HG02763 (cell line): ENCODE results near the gene SMKR1.
"Not testable (repeated sequence)": the region's sequence is repeated elsewhere in the genome, so short reads cannot be mapped to it uniquely, and the experiment has no call there.

Experiments used
- ATAC-seq: cut with Tn5 transposase; IDR thresholded peaks from one replicate; pipeline ENCODE4 v1.9.1; 2021; ENCODE audit warnings: mild to moderate bottlenecking, moderate library complexity; ENCODE audit not compliant: unreplicated experiment

The SMKR1 gene

DNA sequence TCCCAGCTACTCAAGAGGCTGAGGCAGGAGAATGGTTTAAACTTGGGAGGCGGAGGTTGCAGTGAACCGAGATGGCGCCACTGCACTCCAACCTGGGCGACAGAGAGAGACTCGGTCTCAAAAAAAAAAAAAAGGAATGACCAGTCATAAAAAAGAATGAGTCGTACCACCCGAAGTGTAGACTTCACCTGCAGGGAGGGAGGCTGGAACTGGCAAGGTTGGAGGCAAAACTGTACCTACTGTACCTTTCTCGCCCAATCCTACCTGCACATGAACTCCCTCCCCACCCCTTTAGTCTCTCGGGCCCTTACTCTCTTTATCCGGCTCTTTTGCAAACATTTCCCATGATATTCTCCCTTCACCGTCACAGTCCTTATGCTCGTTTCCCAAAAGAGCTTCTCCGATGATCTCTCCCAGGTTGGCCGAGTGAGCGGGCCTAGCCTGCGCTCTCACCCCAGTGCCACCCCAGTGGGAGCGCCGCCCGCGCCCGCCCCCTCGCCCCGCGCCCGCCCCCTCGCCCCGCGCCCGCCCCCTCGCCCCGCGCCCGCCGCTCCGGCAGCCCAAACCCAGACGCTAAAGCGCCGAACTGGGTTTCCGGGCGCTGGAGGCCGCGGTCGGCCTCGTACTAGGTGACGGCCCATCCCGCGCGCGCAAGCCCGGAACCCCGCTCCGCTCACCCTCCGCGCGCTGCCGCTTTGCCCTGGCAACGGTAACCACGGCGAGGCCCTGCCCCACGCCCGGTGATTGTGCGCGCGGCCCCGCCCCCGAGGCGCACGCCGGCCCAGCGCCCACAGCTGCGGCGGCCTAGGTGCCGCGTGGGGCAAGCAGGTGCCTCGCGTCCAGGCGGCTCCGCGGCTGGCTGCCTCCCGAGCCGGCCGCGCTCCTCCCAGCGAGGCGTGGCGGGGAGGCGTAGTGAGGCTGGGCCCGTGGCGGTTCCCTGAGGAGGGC lies at the start of gene SMKR1:
TSS of gene SMKR1 (plus strand) at position 772 of the 948 bp plus-strand sequence. CDS start 294 bp downstream, outside the sequence.
- ATAC-seq, result peak; percentile 83

DNA sequence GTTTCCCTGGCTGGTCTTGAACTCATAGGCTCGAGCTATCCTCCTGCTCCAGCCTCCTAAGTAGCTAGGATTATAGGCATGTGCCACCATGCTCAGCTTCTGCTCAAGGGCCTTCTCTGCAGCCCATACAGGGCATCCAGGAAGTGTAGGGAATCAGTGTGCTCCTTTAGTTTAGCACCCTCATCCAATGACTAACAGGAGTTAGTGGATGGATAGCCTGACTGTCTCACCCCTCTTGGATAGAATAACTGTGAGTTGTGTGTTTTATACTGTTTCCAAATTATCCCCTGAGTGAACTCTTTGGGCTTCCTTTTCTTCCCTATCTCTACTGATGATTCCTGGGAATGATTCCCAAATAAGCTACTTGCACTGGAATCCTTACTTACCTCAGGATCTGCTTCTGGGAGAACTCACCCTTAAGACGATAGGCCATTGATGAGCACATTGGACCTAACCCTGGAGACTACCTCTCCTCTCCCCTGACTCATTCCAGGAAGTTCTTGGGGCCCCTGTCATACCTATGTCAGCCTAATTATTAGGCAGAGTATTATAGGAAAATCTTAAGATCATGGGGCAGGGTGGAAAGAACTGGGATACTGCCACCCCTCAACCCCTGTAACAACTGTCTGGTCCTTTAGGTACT lies 49.6 kb upstream of the SMKR1 start:
- no peak for ATAC-seq

DNA sequence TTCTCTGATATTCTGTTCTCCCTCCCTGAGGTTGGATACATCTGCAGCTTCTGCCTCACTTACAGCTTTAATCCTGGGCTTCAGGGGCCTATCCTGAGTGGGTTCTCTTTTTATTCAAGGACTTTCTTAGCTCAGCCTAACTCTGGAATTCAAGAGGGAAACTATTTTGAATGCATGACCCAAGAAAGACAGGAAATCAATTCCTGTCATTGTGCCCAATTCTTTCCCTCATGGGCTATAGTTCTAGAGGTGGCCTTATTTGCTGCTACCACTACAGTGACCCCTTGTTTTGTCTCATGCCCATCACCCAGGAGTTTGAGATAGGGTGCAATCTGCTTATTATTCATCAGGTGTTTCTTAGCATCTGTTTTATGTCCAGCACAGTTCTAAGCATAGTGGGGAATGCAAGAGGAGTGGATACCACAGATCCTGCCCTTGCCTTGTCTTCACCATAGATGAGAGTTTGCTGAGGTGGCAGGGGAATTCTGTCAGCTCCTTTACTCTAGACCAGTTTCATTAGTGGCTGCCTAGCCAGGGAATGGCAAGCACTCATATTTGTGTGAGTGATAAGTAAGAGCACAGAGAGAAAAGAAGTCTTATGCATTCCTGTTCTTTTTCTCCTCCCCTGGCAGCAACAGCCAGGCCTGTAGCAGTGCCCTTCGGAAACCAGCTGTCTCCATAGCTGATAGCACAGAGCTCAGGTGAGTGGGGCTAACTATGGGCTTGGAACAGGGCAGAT lies 48.7 kb upstream of the SMKR1 start:
- ATAC-seq, result no peak

GRCh38 chr7:129454249-129454551 lies 48.1 kb upstream of the SMKR1 start:
- ATAC-seq, result no peak

- no peak for ATAC-seq
Observed at GRCh38 chr7:129456421-129456820, 45.9 kb upstream of the SMKR1 start.

GRCh38 chr7:129457101-129457500 lies 45.2 kb upstream of the SMKR1 start:
- no peak for ATAC-seq

DNA sequence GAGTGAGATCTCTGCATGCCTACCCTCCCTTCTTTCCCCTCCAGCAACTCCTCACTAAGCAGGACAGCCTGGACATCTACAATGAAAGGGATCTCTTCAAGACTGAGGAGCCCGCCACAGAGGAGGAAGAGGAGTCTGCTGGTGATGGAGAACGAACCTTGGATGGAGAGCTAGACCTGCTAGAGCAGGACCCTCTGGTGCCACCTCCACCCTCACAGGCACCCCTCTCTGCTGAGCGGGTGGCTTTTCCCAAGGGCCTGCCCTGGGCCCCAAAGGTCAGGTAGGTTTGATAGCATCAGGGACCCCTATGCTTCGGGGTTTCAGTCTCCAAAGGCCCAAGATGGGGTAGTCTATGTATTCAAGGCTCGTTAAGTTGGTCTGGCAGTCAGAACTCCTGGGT lies 44.2 kb upstream of the SMKR1 start:
- no peak for ATAC-seq

GRCh38 chr7:129461809-129462208 lies 40.5 kb upstream of the SMKR1 start:
- no peak for ATAC-seq

DNA sequence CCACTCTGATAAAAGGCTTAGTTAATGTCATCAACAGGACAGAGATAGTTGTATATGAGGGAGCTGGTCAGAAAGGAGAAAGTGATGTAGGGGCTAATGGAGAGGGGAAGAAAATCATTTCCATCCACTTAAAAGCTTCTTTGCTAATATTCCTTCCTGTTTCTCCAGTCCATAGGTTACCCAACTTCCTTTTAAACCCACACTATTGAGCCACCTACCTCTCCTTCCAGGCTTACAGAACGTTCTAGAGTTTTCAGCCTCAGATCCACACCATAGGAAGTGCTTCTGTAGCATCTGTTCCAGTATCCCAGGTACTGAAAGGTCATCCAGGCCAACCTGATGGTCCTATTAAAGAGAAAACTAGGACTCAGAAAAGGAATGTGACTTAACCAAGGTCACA lies 39.9 kb upstream of the SMKR1 start:
- no peak for ATAC-seq

DNA sequence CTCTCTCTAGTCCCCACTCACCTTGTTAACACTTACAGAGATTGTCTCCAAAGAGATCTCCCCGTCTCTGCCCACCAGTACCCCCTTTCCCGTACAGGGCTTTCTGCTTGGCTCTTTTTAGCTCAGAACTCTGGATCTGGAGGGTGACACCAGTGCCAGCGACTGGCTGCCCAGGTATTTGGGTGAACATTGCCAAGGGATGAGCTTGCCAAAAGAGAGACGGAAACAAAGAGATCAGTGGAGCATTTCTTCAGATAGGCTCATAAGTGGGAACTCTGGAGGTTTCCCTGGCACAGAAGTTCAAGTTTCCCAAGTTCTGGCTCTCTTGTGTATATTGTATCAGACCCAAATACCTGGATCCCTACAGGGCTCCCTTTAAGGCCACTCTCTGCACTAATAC lies 38.1 kb upstream of the SMKR1 start:
- ATAC-seq, result no peak

DNA sequence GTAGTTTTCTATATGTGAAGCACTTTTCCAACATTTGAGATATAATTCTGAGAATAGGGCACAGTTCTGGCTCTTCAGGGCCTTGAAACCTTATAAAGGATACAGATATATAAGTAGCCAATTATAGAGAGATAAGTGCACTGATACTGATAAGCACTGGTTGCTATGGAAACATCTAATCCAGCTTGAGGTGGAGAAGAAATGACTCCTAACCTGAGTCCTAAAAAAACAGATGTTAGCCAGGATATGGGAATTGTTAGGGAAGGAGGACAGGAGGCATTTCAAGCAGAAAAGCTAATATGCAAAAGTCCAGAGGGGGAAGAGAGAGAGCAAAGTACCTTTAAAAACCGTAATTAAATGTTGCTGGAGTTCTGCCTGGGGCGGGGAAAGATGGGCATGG lies 37.3 kb upstream of the SMKR1 start:
- ATAC-seq, result no peak

DNA sequence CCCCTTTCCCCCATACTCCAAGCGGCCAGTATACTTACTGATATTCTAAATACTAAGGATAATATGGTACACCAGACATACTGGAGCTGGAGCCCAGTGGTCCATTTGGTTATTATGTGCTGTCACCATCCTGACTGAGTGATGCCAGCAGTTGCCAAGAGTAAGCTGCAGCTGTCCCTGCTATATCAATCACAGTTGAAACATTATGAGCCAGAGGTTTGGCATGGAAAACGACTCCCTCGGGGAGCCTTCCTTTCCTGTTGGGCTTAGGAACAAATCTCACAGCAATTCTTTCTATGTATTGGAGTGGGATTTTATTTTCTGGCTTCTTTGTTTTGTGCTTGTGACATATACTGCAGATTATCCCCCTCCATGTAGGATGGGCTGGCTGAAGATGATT lies 35.5 kb upstream of the SMKR1 start:
- no peak for ATAC-seq

DNA sequence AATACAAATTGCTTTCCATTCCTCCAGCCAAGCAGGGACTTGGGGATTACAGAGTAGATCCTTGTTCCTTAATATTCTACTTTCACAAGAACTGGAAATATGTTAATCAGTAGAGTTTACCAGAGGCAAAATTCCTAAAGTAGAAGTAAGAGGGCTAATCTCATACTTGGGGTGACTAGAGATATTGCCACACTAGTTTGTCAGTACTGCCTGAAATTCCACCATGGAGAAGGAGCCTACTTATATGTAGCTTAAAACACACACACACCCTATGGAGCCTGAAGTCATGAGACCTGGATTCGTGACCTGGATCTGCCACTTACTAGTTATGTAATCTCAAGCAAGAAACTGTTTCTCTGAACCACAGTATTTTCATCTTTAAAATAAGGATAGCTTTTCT lies 34.2 kb upstream of the SMKR1 start:
- ATAC-seq, result no peak

DNA sequence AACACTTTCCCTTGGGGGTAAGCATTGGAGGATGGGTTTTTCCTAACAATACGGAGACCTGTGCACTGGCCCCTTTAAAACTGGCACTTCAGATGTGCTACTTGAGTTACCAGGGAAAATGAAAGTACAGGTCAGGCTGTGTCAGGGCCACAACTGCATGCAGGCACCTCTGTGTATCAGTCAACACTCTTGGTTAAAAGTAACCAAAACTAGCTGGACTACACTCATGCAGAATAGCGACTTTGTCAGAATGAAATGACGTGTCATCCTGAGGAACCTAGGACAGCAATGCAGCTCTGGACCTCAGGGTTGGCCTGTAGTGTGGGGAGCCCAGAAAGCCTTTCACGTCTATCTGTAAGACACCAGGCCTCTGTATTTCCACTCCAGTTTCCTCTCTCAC lies 33.8 kb upstream of the SMKR1 start:
- ATAC-seq, result no peak

DNA sequence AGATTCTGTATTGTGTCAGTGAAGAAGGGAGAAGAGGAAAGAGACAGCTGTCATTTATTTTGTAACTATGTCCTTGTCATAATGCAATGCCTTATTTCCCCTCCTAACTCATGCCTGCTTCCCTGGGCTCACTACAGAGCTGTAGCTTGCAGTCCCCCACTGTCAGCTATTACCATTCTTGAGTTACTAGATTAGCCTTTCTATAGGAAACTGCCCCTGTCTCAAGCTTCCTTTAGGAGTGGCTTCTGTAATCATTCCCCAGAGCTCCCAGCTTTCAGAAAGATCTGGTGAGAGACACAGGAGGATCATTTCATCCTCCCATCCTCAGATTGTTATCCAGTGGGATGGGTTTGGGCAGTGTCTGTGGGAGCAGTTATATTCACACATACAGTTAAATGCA lies 32.4 kb upstream of the SMKR1 start:
- no peak for ATAC-seq

GRCh38 chr7:129470411-129470810 lies 31.9 kb upstream of the SMKR1 start:
- no peak for ATAC-seq

DNA sequence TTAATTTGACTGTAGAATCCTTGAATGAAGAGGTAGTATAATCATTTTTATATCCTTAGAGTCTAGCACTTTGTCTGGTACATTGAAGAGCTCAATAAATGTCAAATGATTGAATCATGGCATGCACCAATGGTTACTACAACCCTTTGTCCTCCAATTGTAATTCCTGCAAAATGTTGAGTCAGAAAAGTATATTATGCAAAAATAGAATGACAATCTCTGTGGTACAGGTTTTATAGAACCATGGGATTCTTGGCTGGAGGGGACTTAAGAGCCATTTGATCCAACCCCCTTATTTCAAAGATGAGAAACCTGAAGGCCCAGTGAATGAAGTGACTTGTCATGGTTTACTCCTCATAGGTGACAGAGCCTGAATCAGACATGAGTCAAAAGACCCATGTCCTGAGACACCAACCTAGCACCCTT lies 30.9 kb upstream of the SMKR1 start:
- no peak for ATAC-seq

DNA sequence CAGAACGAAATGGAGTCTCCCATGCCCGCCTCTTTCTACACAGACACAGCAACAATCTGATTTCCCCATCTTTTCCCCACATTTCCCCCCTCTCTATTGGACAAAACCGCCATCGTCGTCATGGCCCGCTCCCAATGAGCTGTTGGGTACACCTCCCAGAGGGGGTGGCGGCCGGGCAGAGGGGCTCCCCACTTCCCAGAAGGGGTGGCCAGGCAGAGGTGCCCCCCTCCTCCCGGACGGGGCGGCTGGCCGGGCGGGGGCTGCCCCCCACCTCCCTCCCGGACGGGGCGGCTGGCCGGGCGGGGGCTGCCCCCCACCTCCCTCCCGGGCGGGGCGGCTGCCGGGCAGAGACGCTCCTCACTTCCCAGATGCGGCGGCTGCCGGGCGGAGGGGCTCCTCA lies 26.4 kb upstream of the SMKR1 start:
- ATAC-seq, result not testable (repeated sequence)

GRCh38 chr7:129476398-129476797 lies 25.9 kb upstream of the SMKR1 start:
- not testable (repeated sequence) for ATAC-seq

DNA sequence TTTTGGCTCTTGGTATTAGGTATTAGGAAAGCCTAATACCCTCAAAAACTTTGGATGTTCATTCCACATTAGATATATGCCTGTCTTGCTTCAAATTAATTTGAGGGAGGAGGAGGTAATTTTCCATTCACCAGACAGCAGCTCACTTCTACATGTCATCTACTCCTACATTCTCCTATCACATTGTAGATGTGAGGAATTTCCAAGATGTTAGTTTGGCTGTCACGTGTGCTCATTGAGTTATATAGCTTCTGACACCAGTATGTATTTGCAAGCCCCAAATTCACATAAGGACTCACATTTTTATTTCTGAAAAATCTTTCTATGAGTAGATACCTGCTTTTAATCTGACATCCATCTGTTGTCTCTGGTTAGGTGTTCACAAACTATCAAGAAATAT lies 22.5 kb upstream of the SMKR1 start:
- no peak for ATAC-seq

GRCh38 chr7:129480674-129481363 lies 21.5 kb upstream of the SMKR1 start:
- no peak for ATAC-seq
